MM.1S (cell line): ENCODE measurements around the gene VPS29.

Experiments used
- EZH2 ChIP-seq: fragments of 300-600 bp; sonication (generic); optimal IDR thresholded peaks from 2 replicates; pipeline ENCODE3; 2017; ENCODE audit warnings: low read depth, mild to moderate bottlenecking, antibody characterized with exemption, low read length, mixed read lengths
- EZH2phosphoT487 ChIP-seq: fragments of 300-600 bp; sonication (generic); IDR thresholded peaks from 2 replicates; pipeline ENCODE4 v1.6.1; 2018; ENCODE audit warnings: antibody characterized with exemption, low read length
- TF ChIP-seq, protein P1 (sequence below): fragments of 300-600 bp; sonication (generic); IDR thresholded peaks from 2 replicates; pipeline ENCODE4 v1.5.1; 2016; ENCODE audit warnings: antibody characterized with exemption, low read length, mixed read lengths

DNA sequence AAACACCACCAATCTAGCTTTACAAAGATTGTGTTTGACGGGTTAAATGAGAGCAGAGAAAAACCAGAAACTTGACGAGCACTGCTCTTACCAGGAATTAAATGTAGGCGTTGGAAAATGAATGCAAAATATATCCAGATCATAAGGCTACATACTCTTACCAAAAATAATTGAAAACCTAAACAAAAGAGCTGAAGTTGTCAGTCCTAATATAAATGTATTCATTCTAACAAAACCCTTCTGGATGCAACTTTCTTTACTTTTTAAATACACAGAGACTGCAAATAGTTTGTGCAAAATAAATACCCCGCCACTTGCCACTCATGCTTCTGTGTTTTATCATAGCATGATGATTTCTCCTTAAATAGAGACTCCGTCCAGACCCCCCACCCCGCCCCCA, 32.9 kb upstream of the VPS29 start:
- TF ChIP-seq, protein P1, sequence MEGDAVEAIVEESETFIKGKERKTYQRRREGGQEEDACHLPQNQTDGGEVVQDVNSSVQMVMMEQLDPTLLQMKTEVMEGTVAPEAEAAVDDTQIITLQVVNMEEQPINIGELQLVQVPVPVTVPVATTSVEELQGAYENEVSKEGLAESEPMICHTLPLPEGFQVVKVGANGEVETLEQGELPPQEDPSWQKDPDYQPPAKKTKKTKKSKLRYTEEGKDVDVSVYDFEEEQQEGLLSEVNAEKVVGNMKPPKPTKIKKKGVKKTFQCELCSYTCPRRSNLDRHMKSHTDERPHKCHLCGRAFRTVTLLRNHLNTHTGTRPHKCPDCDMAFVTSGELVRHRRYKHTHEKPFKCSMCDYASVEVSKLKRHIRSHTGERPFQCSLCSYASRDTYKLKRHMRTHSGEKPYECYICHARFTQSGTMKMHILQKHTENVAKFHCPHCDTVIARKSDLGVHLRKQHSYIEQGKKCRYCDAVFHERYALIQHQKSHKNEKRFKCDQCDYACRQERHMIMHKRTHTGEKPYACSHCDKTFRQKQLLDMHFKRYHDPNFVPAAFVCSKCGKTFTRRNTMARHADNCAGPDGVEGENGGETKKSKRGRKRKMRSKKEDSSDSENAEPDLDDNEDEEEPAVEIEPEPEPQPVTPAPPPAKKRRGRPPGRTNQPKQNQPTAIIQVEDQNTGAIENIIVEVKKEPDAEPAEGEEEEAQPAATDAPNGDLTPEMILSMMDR: no peak
- TF ChIP-seq EZH2 (no peak), EZH2phosphoT487 (no peak)
